Measurements from ENCODE around the gene ZNF816.

ZNF816 gene

DNA sequence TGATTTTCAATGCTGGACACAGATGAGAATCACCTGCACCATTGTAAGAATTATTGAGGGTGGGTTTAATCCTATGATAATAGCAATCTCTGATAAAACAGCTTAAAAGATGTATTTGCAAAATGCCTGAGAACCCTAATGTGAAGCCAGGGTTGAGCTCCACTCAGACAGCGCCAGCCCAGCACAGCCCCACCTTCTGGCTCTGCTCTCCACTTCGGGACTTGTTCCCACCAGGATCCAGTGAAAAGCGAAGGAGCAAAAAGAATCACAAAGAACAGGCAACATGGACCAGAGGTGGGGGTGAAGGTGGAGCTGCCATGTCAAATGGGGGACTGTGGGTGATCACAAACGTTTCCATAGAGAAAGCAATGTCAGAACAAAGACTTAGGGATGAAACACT, 18.6 kb upstream of the ZNF816 start:
- Histone ChIP-seq H3K27ac (no peak overlapping the region), H3K4me3 (no peak overlapping the region), H3K9me3 (ENCODE audit: low read depth, low read length) (no peaks in the 10 kb centered on the region), H3K36me3 (ENCODE audit: insufficient read depth, low read length) (no peaks in the 10 kb centered on the region), H3K9ac (ENCODE audit: insufficient read length) (no peak overlapping the region)
- TF ChIP-seq POLR2AphosphoS5 (IDR thresholded peaks at IDR 0.05; ENCODE audit: borderline replicate concordance, low read depth, low read length) = no peak
- no peak for TF ChIP-seq FOXP2 (optimal IDR thresholded peaks at IDR 0.05; ENCODE audit: control extremely low read depth, extremely low read length, insufficient read depth)
- no peak for TF ChIP-seq EZH2 (IDR thresholded peaks at IDR 0.05)
- no peak for DNase-seq (ENCODE audit: low read depth, low spot score)

DNA sequence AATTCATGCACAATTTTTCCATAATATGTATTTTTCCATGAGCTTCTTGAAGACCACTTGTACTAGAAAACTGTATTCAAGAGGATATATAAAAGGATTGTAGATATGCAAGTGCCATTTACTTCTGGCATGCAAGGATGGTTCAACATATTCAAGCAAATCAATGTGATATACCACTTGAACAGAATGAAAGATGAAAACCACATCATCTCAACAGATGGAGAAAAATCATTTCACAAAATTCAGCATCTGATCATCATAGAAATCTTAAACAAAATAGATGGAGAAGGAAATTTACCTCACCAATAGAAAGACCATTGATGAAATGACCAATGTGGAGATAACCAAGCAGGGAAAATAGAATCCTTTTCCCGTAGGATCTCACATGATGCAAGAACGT, 5.1 kb upstream of the ZNF816 start:
- no peak for TF ChIP-seq EZH2 (IDR thresholded peaks at IDR 0.05)
- TF ChIP-seq POLR2AphosphoS5 (IDR thresholded peaks at IDR 0.05; ENCODE audit: borderline replicate concordance, low read depth, low read length) = no peak
- TF ChIP-seq FOXP2 (optimal IDR thresholded peaks at IDR 0.05; ENCODE audit: control extremely low read depth, extremely low read length, insufficient read depth) = no peak
- no peak for DNase-seq (ENCODE audit: low read depth, low spot score)
- Histone ChIP-seq H3K9ac (ENCODE audit: insufficient read length) (no peak overlapping the region), H3K4me3 (no peak overlapping the region), H3K27ac (no peak overlapping the region), H3K9me3 (ENCODE audit: low read depth, low read length) (no peaks in the 10 kb centered on the region), H3K36me3 (ENCODE audit: insufficient read depth, low read length) (no peaks in the 10 kb centered on the region)

DNA sequence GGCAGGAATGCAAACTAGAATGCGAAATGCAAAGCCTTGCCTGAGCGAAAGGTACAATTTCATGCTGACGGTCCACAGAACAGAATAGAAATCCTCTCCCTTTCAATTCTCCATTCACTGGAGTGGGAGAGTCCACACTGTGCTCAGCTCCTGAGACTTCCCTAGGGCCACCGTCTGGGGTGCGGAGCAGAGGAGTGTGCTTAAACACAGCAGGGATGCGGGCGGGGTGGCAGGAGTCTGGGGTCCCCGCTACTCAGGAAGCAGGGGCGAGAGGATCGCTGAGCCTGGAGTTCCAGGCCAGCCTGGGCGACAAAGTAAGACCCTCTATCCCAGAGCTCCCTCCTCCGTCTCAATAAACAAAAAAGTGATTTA, 552 bp upstream of the ZNF816 start:
- H3K27ac ChIP-seq = no peak overlapping the region
- peaks cover 6% of the 10 kb centered on the region; the same call in 1 of the 2 replicates for H3K36me3 ChIP-seq (ENCODE audit: insufficient read depth, low read length)
- peak overlapping the region; percentile 81 for H3K4me3 ChIP-seq
- DNase-seq (ENCODE audit: low read depth, low spot score) = no peak
- no peak for TF ChIP-seq FOXP2 (optimal IDR thresholded peaks at IDR 0.05; ENCODE audit: control extremely low read depth, extremely low read length, insufficient read depth)
- no peak for TF ChIP-seq POLR2AphosphoS5 (IDR thresholded peaks at IDR 0.05; ENCODE audit: borderline replicate concordance, low read depth, low read length)
- TF ChIP-seq EZH2 (IDR thresholded peaks at IDR 0.05) = no peak
- H3K9ac ChIP-seq (ENCODE audit: insufficient read length) = peak overlapping the region; percentile 48
- H3K9me3 ChIP-seq (ENCODE audit: low read depth, low read length) = no peaks in the 10 kb centered on the region

DNA sequence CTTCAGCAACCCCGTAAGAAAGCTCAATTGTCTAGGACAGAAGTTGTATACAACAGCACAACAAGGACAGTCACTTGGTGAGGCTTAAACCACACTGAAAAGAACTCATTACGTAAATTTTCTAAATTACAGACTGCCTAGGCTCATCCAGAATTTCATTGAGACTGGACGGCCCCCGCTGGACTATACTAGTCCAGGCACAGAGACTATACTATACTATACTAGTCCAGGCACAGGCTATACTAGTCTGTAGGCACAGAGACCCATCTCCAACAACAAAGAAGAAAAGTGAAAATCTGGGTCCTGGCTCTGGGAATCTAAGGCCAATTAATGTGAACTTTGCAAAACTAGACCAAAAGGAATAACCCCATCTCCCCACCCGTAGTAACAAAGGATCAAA, 700 bp downstream of the ZNF816 start:
- no peak overlapping the region for H3K27ac ChIP-seq
- peak overlapping the region; percentile 81 for H3K4me3 ChIP-seq
- DNase-seq (ENCODE audit: low read depth, low spot score) = no peak
- TF ChIP-seq POLR2AphosphoS5 (IDR thresholded peaks at IDR 0.05; ENCODE audit: borderline replicate concordance, low read depth, low read length) (no peak), FOXP2 (optimal IDR thresholded peaks at IDR 0.05; ENCODE audit: control extremely low read depth, extremely low read length, insufficient read depth) (no peak), EZH2 (IDR thresholded peaks at IDR 0.05) (no peak)
- H3K9ac ChIP-seq (ENCODE audit: insufficient read length) = peak overlapping the region; percentile 72
- no peaks in the 10 kb centered on the region for H3K9me3 ChIP-seq (ENCODE audit: low read depth, low read length)
- peaks cover 6% of the 10 kb centered on the region; the same call in 1 of the 2 replicates for H3K36me3 ChIP-seq (ENCODE audit: insufficient read depth, low read length)

DNA sequence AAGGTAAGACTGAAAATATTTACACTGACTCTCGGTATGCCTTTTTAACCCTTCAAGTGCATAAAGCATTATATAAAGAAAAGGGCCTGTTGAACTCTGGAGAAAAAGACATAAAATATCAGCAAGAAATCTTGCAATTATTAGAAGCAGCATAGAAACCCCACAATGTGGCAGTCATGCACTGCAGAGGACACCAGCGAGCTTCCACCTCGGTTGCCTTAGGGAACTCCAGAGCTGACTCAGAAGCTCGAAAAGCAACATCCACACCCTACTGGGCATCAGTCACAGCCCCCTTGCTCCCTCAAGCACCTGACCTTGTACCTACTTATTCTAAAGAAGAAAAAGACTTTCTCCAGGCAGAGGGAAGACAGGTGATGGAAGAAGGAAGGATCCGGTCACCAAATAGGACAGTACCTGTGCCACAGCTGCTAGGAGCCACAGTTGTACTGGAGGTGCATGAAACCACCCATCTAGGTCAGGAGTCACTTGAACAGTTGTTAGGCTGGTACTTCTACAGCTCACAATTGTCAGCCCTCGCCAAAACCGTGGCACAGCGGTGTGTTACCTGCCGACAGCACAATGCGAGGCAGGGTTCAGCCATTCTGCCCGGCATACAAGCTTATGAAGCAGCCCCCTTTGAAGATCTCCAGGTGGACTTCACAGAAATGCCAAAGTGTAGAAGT, 2.9 kb downstream of the ZNF816 start:
- peaks cover 22% of the 10 kb centered on the region for H3K36me3 ChIP-seq (ENCODE audit: insufficient read depth, low read length)
- H3K9ac ChIP-seq (ENCODE audit: insufficient read length) = no peak overlapping the region
- H3K9me3 ChIP-seq (ENCODE audit: low read depth, low read length) = no peaks in the 10 kb centered on the region
- TF ChIP-seq EZH2 (IDR thresholded peaks at IDR 0.05) (no peak), POLR2AphosphoS5 (IDR thresholded peaks at IDR 0.05; ENCODE audit: borderline replicate concordance, low read depth, low read length) (no peak), FOXP2 (optimal IDR thresholded peaks at IDR 0.05; ENCODE audit: control extremely low read depth, extremely low read length, insufficient read depth) (no peak)
- no peak overlapping the region for H3K4me3 ChIP-seq
- H3K27ac ChIP-seq = no peak overlapping the region
- no peak for DNase-seq (ENCODE audit: low read depth, low spot score)

DNA sequence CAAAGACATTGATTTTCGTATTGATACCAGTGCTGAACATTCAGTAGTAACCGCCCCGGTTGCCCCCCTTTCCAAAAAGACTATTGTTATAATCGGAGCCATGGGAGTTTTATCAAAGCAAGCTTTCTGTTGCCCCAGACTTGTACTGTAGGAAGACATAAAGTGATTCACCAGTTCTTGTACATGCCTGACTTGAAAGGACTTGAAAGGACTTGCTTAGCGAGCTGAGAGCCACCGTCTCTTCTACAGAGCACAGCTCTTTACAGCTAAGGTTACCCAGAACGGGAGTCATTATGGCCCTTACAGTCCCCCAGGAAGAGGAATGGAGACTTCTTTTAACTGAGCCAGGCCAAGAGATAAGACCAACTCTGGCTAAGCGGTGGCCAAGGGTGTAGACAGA, 5.1 kb downstream of the ZNF816 start:
- Histone ChIP-seq H3K4me3 (no peak overlapping the region), H3K9ac (ENCODE audit: insufficient read length) (no peak overlapping the region), H3K36me3 (ENCODE audit: insufficient read depth, low read length) (peaks cover 36% of the 10 kb centered on the region), H3K27ac (no peak overlapping the region), H3K9me3 (ENCODE audit: low read depth, low read length) (no peaks in the 10 kb centered on the region)
- DNase-seq (ENCODE audit: low read depth, low spot score) = no peak
- TF ChIP-seq POLR2AphosphoS5 (IDR thresholded peaks at IDR 0.05; ENCODE audit: borderline replicate concordance, low read depth, low read length) (no peak), FOXP2 (optimal IDR thresholded peaks at IDR 0.05; ENCODE audit: control extremely low read depth, extremely low read length, insufficient read depth) (no peak), EZH2 (IDR thresholded peaks at IDR 0.05) (no peak)

DNA sequence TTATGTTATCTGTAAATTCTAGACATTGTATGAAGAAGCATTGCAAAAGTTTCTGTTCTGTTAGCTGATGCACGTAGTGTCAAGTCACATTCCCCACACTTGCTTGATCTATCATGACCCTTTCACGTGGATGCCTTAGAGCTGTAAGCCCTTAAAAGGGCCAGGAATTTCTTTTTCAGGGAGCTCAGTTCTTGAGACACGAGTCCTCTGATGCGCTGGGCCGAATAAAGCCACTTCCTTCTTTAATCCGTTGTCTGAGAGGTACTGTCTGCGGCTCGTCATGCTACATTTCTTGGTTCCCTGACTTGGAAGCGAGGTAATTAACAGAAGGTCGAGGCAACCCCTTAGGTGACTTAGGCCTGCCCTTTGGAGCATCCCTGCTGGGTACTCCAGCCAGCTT, 5.8 kb downstream of the ZNF816 start:
- TF ChIP-seq EZH2 (IDR thresholded peaks at IDR 0.05) (no peak), FOXP2 (optimal IDR thresholded peaks at IDR 0.05; ENCODE audit: control extremely low read depth, extremely low read length, insufficient read depth) (no peak), POLR2AphosphoS5 (IDR thresholded peaks at IDR 0.05; ENCODE audit: borderline replicate concordance, low read depth, low read length) (no peak)
- Histone ChIP-seq H3K9me3 (ENCODE audit: low read depth, low read length) (no peaks in the 10 kb centered on the region), H3K4me3 (no peak overlapping the region), H3K9ac (ENCODE audit: insufficient read length) (no peak overlapping the region), H3K27ac (no peak overlapping the region), H3K36me3 (ENCODE audit: insufficient read depth, low read length) (peaks cover 43% of the 10 kb centered on the region)
- DNase-seq (ENCODE audit: low read depth, low spot score) = no peak

DNA sequence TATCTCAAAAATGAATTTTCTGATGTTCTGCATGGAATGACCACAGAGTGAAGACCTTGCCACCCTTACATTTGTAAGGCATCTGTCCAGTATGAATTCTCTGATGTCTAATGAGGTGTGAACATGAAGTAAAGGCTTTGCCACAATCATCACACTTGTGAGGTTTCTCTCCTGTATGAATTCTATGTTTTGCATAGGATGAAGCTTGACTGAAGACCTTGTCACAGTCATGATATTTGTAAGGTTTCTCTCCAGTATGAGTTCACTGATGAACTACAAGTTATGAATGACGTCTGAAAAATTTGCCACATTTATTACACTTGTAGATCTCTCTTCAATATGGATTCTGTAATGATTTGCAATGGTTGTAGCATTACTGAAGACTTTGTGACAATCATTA, 13.3 kb downstream of the ZNF816 start:
- peaks cover 7% of the 10 kb centered on the region; the same call in 1 of the 2 replicates for H3K9me3 ChIP-seq (ENCODE audit: low read depth, low read length)
- H3K4me3 ChIP-seq = no peak overlapping the region
- no peak for DNase-seq (ENCODE audit: low read depth, low spot score)
- H3K9ac ChIP-seq (ENCODE audit: insufficient read length) = no peak overlapping the region
- H3K36me3 ChIP-seq (ENCODE audit: insufficient read depth, low read length) = peaks cover 39% of the 10 kb centered on the region
- H3K27ac ChIP-seq = no peak overlapping the region
- TF ChIP-seq POLR2AphosphoS5 (IDR thresholded peaks at IDR 0.05; ENCODE audit: borderline replicate concordance, low read depth, low read length) = no peak
- no peak for TF ChIP-seq FOXP2 (optimal IDR thresholded peaks at IDR 0.05; ENCODE audit: control extremely low read depth, extremely low read length, insufficient read depth)
- TF ChIP-seq EZH2 (IDR thresholded peaks at IDR 0.05) = no peak
